HG03064 (cell line): ENCODE measurements around the gene RNF212.
"Not testable (repeated sequence)": the region's sequence is repeated elsewhere in the genome, so short reads cannot be mapped to it uniquely, and the experiment has no call there.

Experiments used
- ATAC-seq: cut with Tn5 transposase; IDR thresholded peaks from one replicate; pipeline ENCODE4 v1.9.1; 2021; ENCODE audit warnings: low read depth; ENCODE audit not compliant: unreplicated experiment

The RNF212 gene

GRCh38 chr4:1113311-1114009 is at the start of gene RNF212:
RNF212 (minus strand) TSS chr4:1113564; CDS start chr4:1113464, 100 bp downstream.
- ATAC-seq: no peak

GRCh38 chr4:1160351-1160750 is 47.0 kb upstream of the RNF212 start:
- no peak for ATAC-seq

GRCh38 chr4:1156069-1156468 is 42.7 kb upstream of the RNF212 start:
- ATAC-seq: no peak

- ATAC-seq: no peak
Observed at GRCh38 chr4:1155314-1155713, 42.0 kb upstream of the RNF212 start.

- ATAC-seq: no peak
Observed at GRCh38 chr4:1154523-1155182, 41.3 kb upstream of the RNF212 start.

GRCh38 chr4:1154126-1154522 is 40.8 kb upstream of the RNF212 start:
- ATAC-seq: no peak

- no peak for ATAC-seq
Observed at GRCh38 chr4:1153567-1154090, 40.3 kb upstream of the RNF212 start.

- no peak for ATAC-seq
Observed at GRCh38 chr4:1152290-1152689, 38.9 kb upstream of the RNF212 start.

- ATAC-seq: no peak
Observed at GRCh38 chr4:1151541-1151940, 38.2 kb upstream of the RNF212 start.

- no peak for ATAC-seq
Observed at GRCh38 chr4:1150875-1151274, 37.5 kb upstream of the RNF212 start.

GRCh38 chr4:1139860-1140259 is 26.5 kb upstream of the RNF212 start:
- no peak for ATAC-seq

GRCh38 chr4:1137850-1138249 is 24.5 kb upstream of the RNF212 start:
- ATAC-seq: no peak

- ATAC-seq: no peak
Observed at GRCh38 chr4:1137063-1137776, 23.9 kb upstream of the RNF212 start.

GRCh38 chr4:1136048-1136447 is 22.7 kb upstream of the RNF212 start:
- ATAC-seq: no peak

- no peak for ATAC-seq
Observed at GRCh38 chr4:1133033-1133432, 19.7 kb upstream of the RNF212 start.

- peak; percentile 59 for ATAC-seq
Observed at GRCh38 chr4:1130316-1131186, 17.2 kb upstream of the RNF212 start.

- ATAC-seq: no peak
Observed at GRCh38 chr4:1126506-1126905, 13.1 kb upstream of the RNF212 start.

GRCh38 chr4:1125466-1125865 is 12.1 kb upstream of the RNF212 start:
- not testable (repeated sequence) for ATAC-seq

- ATAC-seq: no peak
Observed at GRCh38 chr4:1124818-1125217, 11.5 kb upstream of the RNF212 start.

GRCh38 chr4:1122505-1122904 is 9.1 kb upstream of the RNF212 start:
- no peak for ATAC-seq
